Gastrocnemius medialis (tissue), 4 donors: Measurements from ENCODE around the gene MAST4. TPM values are rescaled to one million over a fixed set of nuclear protein-coding genes. Genes with fewer than 3 reads are reported as not detected.

Experiments used
- ATAC-seq, 2 donors: fragments of 150-250 bp; one replicate each; pipeline ENCODE4 v1.9.1; 2016
- DNase-seq, 2 donors: peaks; one replicate each; pipeline ENCODE4 v3.0.0-alpha.2; 2019
- H3K27ac ChIP-seq, 4 donors: fragments of 200-600 bp; sonication (generic); 1 replicate in 1 of 4; 2 replicates in 3 of 4; pipeline ENCODE4 v1.5.1; 2016 to 2018; ENCODE audit warnings: mild to moderate bottlenecking in 2 of 4, moderate library complexity in 1 of 4
- H3K27me3 ChIP-seq, 3 donors: fragments of 200-600 bp; sonication (generic) in 2 of 3; 1 replicate in 1 of 3; 2 replicates in 2 of 3; pipeline versions ENCODE4 v1.5.1 to v1.6.0; 2016 to 2019; ENCODE audit warnings: mild to moderate bottlenecking in 1 of 3, moderate library complexity in 1 of 3
- H3K36me3 ChIP-seq, 2 donors: fragments of 200-600 bp; sonication (generic) in 1 of 2; one replicate each; pipeline ENCODE4 v1.5.1; 2017 to 2018
- H3K4me1 ChIP-seq, 2 donors: fragments of 200-600 bp; sonication (generic) in 1 of 2; one replicate each; pipeline ENCODE4 v1.5.1; 2016 to 2017; ENCODE audit warnings: mild to moderate bottlenecking in 2 of 2
- H3K4me3 ChIP-seq, 4 donors: fragments of 200-600 bp; sonication (generic) in 3 of 4; 1 replicate in 1 of 4; 2 replicates in 3 of 4; pipeline ENCODE4 v1.5.1; 2016 to 2019; ENCODE audit warnings: mild to moderate bottlenecking in 2 of 4
- H3K9me3 ChIP-seq, 3 donors: fragments of 200-600 bp; sonication (generic) in 2 of 3; 1 replicate in 1 of 3; 2 replicates in 2 of 3; pipeline ENCODE4 v1.5.1; 2016 to 2019
- POLR2A ChIP-seq, 2 donors: fragments of 450-650 bp; IDR thresholded peaks; one replicate each; pipeline ENCODE4 v1.6.1; 2017; ENCODE audit warnings: antibody characterized with exemption in 2 of 2, mild to moderate bottlenecking in 2 of 2, moderate library complexity in 2 of 2
- in situ Hi-C, 4 donors: fragments of 200-750 bp; cut with MboI; loops; one replicate each; pipeline versions ENCODE4 v1.15.0 to v1.8.0; 2017; ENCODE audit warnings: low sequenced_read_pairs in 4 of 4
- intact Hi-C: fragments of 100-400 bp; cut with DNase I; formaldehyde crosslinking; loops from one replicate; pipeline ENCODE4 v1.15.1; 2023; ENCODE audit warnings: low total_unique reads
- total RNA-seq, 4 donors: library from RNA; depleted of rRNA; stranded (reverse); fragments of >200 nt; gene quantifications; one replicate each; pipeline versions ENCODE4 v1.1.0 to v1.2.3, GENCODE V29; 2016
- TF ChIP-seq, protein P1 (sequence below), 5 experiments: fragments of 450-650 bp in 3 of 5; fragments of 200-600 bp in 2 of 5; sonication (generic) in 2 of 5; IDR thresholded peaks in 4 of 5; conservative IDR thresholded peaks in 1 of 5; 1 replicate in 4 of 5; 2 replicates in 1 of 5; pipeline ENCODE4 v1.5.1; 2016 to 2019; ENCODE audit warnings: antibody characterized with exemption in 5 of 5, mild to moderate bottlenecking in 3 of 5, moderate library complexity in 3 of 5

MAST4 gene
- total RNA-seq, 4 donors from 2014 or later = 24.1 to 42.0 (median 38.5) TPM

DNA sequence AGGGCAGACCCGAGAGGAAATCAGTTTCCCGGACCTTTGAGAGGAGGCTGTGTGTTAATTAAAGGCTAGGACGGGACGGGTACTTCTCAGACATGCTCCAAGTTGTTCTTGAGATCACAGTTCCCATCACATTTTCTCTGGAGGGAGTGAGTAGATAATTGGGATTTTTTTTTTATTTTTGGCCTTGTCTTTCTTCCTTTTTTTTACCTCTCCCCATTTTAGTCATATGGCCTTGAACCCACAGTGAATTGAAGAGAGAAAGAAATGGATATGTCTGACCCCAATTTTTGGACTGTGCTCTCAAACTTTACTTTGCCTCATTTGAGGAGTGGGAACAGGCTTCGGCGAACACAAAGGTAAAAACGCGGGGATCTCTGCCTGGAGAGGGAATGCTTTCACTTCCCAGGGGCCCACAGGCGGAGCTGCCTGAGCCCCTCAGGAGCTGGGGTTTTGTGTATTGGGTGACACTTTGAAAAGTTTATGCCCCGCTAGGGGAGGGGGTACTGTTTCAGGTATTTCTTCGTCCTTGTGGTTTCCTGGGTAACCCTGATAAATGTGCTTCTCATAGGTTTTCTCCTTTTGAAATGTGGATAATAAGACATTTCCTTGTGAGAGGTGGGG lies 408.6 kb downstream of the MAST4 start:
- ATAC-seq (no peak), DNase-seq (no peak)
- no peaks in the 10 kb centered on the region for H3K27me3 ChIP-seq
- peak overlapping the region; percentile 85 to 95 (median 91) for H3K27ac ChIP-seq
- no peaks in the 10 kb centered on the region for H3K9me3 ChIP-seq
- peak overlapping the region; percentile 58 to 82 (median 74) for H3K4me3 ChIP-seq
- no peaks in the 10 kb centered on the region for H3K36me3 ChIP-seq
- peaks cover 12 to 53% of the 10 kb centered on the region in 2 donors for H3K4me1 ChIP-seq
- peak in 1 of 2 donors; percentile 87 for TF ChIP-seq POLR2A (IDR thresholded peaks at IDR 0.05)
- TF ChIP-seq, protein P1, sequence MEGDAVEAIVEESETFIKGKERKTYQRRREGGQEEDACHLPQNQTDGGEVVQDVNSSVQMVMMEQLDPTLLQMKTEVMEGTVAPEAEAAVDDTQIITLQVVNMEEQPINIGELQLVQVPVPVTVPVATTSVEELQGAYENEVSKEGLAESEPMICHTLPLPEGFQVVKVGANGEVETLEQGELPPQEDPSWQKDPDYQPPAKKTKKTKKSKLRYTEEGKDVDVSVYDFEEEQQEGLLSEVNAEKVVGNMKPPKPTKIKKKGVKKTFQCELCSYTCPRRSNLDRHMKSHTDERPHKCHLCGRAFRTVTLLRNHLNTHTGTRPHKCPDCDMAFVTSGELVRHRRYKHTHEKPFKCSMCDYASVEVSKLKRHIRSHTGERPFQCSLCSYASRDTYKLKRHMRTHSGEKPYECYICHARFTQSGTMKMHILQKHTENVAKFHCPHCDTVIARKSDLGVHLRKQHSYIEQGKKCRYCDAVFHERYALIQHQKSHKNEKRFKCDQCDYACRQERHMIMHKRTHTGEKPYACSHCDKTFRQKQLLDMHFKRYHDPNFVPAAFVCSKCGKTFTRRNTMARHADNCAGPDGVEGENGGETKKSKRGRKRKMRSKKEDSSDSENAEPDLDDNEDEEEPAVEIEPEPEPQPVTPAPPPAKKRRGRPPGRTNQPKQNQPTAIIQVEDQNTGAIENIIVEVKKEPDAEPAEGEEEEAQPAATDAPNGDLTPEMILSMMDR (IDR thresholded peaks at IDR 0.05 in 4 of 5, conservative IDR thresholded peaks at IDR 0.05 in 1 of 5) = no peak
- in situ Hi-C loops = no loop called here
- intact Hi-C loops = loop anchor here (2.0 to 5.0 kb wide), 3 partner anchors 47 to 152 kb away; no protein-coding TSS in a partner anchor

- intact Hi-C loops (loop anchor here (2.0 kb wide), 1 partner anchor 89 kb away; no protein-coding TSS in a partner anchor), in situ Hi-C loops (no loop called here)
- H3K27me3 ChIP-seq = no peaks in the 10 kb centered on the region
- DNase-seq (no peak), ATAC-seq (no peak)
- no peaks in the 10 kb centered on the region for H3K36me3 ChIP-seq
- H3K27ac ChIP-seq = peak overlapping the region; percentile 85 to 95 (median 91)
- no peaks in the 10 kb centered on the region for H3K9me3 ChIP-seq
- TF ChIP-seq, protein P1 (IDR thresholded peaks at IDR 0.05 in 4 of 5, conservative IDR thresholded peaks at IDR 0.05 in 1 of 5) = no peak
- peaks cover 17 to 64% of the 10 kb centered on the region in 2 donors for H3K4me1 ChIP-seq
- peak overlapping the region; percentile 58 to 82 (median 74) for H3K4me3 ChIP-seq
Measured at GRCh38 chr5:67005737-67006499, 409.7 kb downstream of the MAST4 start.

DNA sequence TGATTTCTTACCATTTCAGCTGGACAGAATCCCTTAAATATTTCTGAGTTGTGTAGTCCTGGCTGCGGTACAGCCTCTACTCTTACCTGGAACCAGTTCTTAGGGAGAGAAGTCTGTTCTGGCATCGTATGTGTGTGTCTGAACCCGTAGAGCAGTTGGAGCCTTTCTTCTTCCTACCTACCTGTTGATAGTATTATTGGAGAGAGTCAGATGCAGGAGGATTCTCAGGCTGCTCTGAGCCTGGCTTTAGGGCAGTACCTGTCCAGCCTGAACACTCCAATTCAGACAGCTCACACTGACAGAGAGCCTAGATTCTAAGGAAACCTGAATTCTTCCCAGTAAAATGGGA lies 410.3 kb downstream of the MAST4 start:
- DNase-seq = no peak
- in situ Hi-C loops (no loop called here), intact Hi-C loops (no loop called here)
- peak overlapping the region; percentile 58 to 82 (median 74) for H3K4me3 ChIP-seq
- peaks cover 21 to 69% of the 10 kb centered on the region in 2 donors for H3K4me1 ChIP-seq
- H3K9me3 ChIP-seq = no peaks in the 10 kb centered on the region
- TF ChIP-seq POLR2A (IDR thresholded peaks at IDR 0.05) = no peak
- TF ChIP-seq, protein P1 (IDR thresholded peaks at IDR 0.05 in 4 of 5, conservative IDR thresholded peaks at IDR 0.05 in 1 of 5) = no peak
- peak overlapping the region; percentile 85 to 95 (median 91) for H3K27ac ChIP-seq
- no peaks in the 10 kb centered on the region for H3K27me3 ChIP-seq
- no peaks in the 10 kb centered on the region for H3K36me3 ChIP-seq
- ATAC-seq = no peak

- H3K4me1 ChIP-seq = peaks cover 43 to 75% of the 10 kb centered on the region in 2 donors
- no peaks in the 10 kb centered on the region for H3K36me3 ChIP-seq
- H3K27ac ChIP-seq = peak overlapping the region; percentile 83 to 94 (median 90)
- in situ Hi-C loops = no loop called here
- DNase-seq (no peak), ATAC-seq (no peak)
- no peaks in the 10 kb centered on the region for H3K9me3 ChIP-seq
- TF ChIP-seq, protein P1 (IDR thresholded peaks at IDR 0.05 in 4 of 5, conservative IDR thresholded peaks at IDR 0.05 in 1 of 5) = no peak
- no peak for TF ChIP-seq POLR2A (IDR thresholded peaks at IDR 0.05)
- no peaks in the 10 kb centered on the region for H3K27me3 ChIP-seq
- intact Hi-C loops = no loop called here
- no peak overlapping the region for H3K4me3 ChIP-seq
Measured at GRCh38 chr5:67009028-67009427, 412.8 kb downstream of the MAST4 start.
